Right kidney (tissue), 9 donors: ENCODE results near the gene PLEKHF1.
"Not testable (repeated sequence)": the region's sequence is repeated elsewhere in the genome, so short reads cannot be mapped to it uniquely, and the experiment has no call there.

Experiments used
- DNase-seq: peaks from one replicate; pipeline ENCODE4 v3.0.0-alpha.2; 2016
- long read RNA-seq, 8 donors: transcript quantifications; one replicate each; lab custom pipeline, GENCODE V29; 2026

The PLEKHF1 gene
- long read RNA-seq, donor 1, partial matches to known transcripts = 0 of 5 reads
- long read RNA-seq, donor 1, other reads (novel, unspliced or antisense) = 0 of 5 reads
- long read RNA-seq, donor 2, partial matches to known transcripts = 0 of 2 reads
- long read RNA-seq, donor 2, other reads (novel, unspliced or antisense) = 0 of 2 reads
- long read RNA-seq, donor 3 = 0 reads
- long read RNA-seq, donor 4, partial matches to known transcripts = 0 of 1 reads
- long read RNA-seq, donor 4, other reads (novel, unspliced or antisense) = 0 of 1 reads
- long read RNA-seq, donor 5, partial matches to known transcripts = 0 of 2 reads
- long read RNA-seq, donor 5, other reads (novel, unspliced or antisense) = 0 of 2 reads
- long read RNA-seq, donor 6 = 0 reads
- long read RNA-seq, donor 7 = 0 reads
- long read RNA-seq, donor 8 = 0 reads

- peak; percentile 92 for DNase-seq
Observed at GRCh38 chr19:29665215-29665825, at the start of gene PLEKHF1. Gene PLEKHF1 (plus strand): TSS chr19:29665461. CDS start chr19:29673840, 8,379 bp downstream.

GRCh38 chr19:29615891-29616425, 49.3 kb upstream of the PLEKHF1 start:
- DNase-seq = no peak

GRCh38 chr19:29616541-29616940, 48.7 kb upstream of the PLEKHF1 start:
- no peak for DNase-seq

- DNase-seq = no peak
Observed at GRCh38 chr19:29617366-29618266, 47.6 kb upstream of the PLEKHF1 start.

- no peak for DNase-seq
Observed at GRCh38 chr19:29618434-29618833, 46.8 kb upstream of the PLEKHF1 start.

- no peak for DNase-seq
Observed at GRCh38 chr19:29618871-29619270, 46.4 kb upstream of the PLEKHF1 start.

GRCh38 chr19:29620931-29621351, 44.3 kb upstream of the PLEKHF1 start:
- no peak for DNase-seq

GRCh38 chr19:29622166-29623070, 42.8 kb upstream of the PLEKHF1 start:
- DNase-seq = no peak

GRCh38 chr19:29623726-29624488, 41.4 kb upstream of the PLEKHF1 start:
- no peak for DNase-seq

- DNase-seq = no peak
Observed at GRCh38 chr19:29624489-29625185, 40.6 kb upstream of the PLEKHF1 start.

- DNase-seq = peak; percentile 50
Observed at GRCh38 chr19:29625186-29625651, 40.0 kb upstream of the PLEKHF1 start.

- DNase-seq = no peak
Observed at GRCh38 chr19:29626386-29626785, 38.9 kb upstream of the PLEKHF1 start.

- DNase-seq = not testable (repeated sequence)
Observed at GRCh38 chr19:29626832-29627231, 38.4 kb upstream of the PLEKHF1 start.

- DNase-seq = no peak
Observed at GRCh38 chr19:29628661-29629385, 36.4 kb upstream of the PLEKHF1 start.

GRCh38 chr19:29629836-29630534, 35.3 kb upstream of the PLEKHF1 start:
- DNase-seq = no peak

- DNase-seq = no peak
Observed at GRCh38 chr19:29630655-29631054, 34.6 kb upstream of the PLEKHF1 start.

- no peak for DNase-seq
Observed at GRCh38 chr19:29631450-29631849, 33.8 kb upstream of the PLEKHF1 start.

GRCh38 chr19:29634002-29634401, 31.3 kb upstream of the PLEKHF1 start:
- DNase-seq = no peak
